ENCODE measurements around the gene IL2RA. TPM values are rescaled to one million over a fixed set of nuclear protein-coding genes. Genes with fewer than 3 reads are reported as not detected.

Gene IL2RA
- total and polyA plus RNA-seq, 2 donors (not counting 1 experiment from before 2014, with no cell fraction given) = 7.2 to 56.7 TPM

GRCh38 chr10:6059506-6059905 is 2.7 kb downstream of the IL2RA start:
- ATAC-seq (ENCODE audit: low read depth) (no peak), DNase-seq (no peak)
- ChIA-PET CTCF (interaction anchor here (1.5 kb wide), 1 partner anchor 27 kb away, joined by 7 read pairs; no protein-coding TSS in a partner anchor), POLR2A (no interaction called here)
- Histone ChIP-seq H3K4me3 (ENCODE audit: control extremely low read depth in 1 of 5, extremely low read depth in 1 of 5, insufficient read depth in 1 of 5, low read depth in 2 of 5, low read length in 4 of 5) (peak overlapping the region in 1 of 5 experiments; percentile 25), H4K20me1 (ENCODE audit: control insufficient read depth, insufficient read depth, low read length, poor library complexity, severe bottlenecking) (no peaks in the 10 kb centered on the region), H3K79me2 (ENCODE audit: control insufficient read depth, insufficient read depth, low read length) (peaks cover 10% of the 10 kb centered on the region), H3K9me3 (ENCODE audit: control extremely low read depth in 1 of 3, control insufficient read depth in 2 of 3, insufficient read depth in 1 of 3, low read length in 2 of 3) (no peaks in the 10 kb centered on the region), H3K27me3 (replicated peaks in 1 of 4; ENCODE audit: control extremely low read depth in 1 of 4, control insufficient read depth in 3 of 4, insufficient read depth in 4 of 4, low read length in 3 of 4) (no peaks in the 10 kb centered on the region), H3K36me3 (replicated peaks in 1 of 2; ENCODE audit: control extremely low read depth in 1 of 2, control insufficient read depth in 1 of 2, extremely low read depth in 1 of 2, insufficient read depth in 2 of 2, low read length in 1 of 2) (no peaks in the 10 kb centered on the region), H3K4me1 (ENCODE audit: control insufficient read depth in 2 of 2, insufficient read depth in 2 of 2, low read length in 2 of 2) (peaks cover 49 to 61% of the 10 kb centered on the region in 2 donors), H3K27ac (ENCODE audit: low read length in 2 of 2) (peak overlapping the region in 1 of 2 donors; percentile 43), H3K9ac (ENCODE audit: low read length) (no peak overlapping the region), H3K4me2 (replicated peaks; ENCODE audit: low read depth, low read length, poor library complexity, severe bottlenecking) (peak overlapping the region; percentile 36), H2AFZ (ENCODE audit: insufficient read depth, low read depth, low read length, poor library complexity, severe bottlenecking) (no peak overlapping the region)
- Mint-ChIP-seq H3K9me3 (ENCODE audit: insufficient read depth) (no peaks in the 10 kb centered on the region), H3K4me1 (peaks cover 70% of the 10 kb centered on the region), H3K27me3 (no peaks in the 10 kb centered on the region), H3K4me3 (peak overlapping the region; percentile 97), H3K27ac (peak overlapping the region; percentile 89)
- TF ChIP-seq CTCF (IDR thresholded peaks at IDR 0.05) = no peak
- no peak for TF ChIP-seq EZH2 (IDR thresholded peaks at IDR 0.05; ENCODE audit: borderline replicate concordance, insufficient read depth, low read depth, low read length, poor library complexity, severe bottlenecking)
- intact Hi-C loops (cut with micrococcal nuclease) = loop anchor here (10.0 kb wide), 1 partner anchor 245 kb away; the partner anchor contains the start of gene GDI2
- no CpG with 5 or more reads among the region's 2 CpGs for WGBS (ENCODE audit: insufficient coverage)

GRCh38 chr10:6058682-6059475 is 3.3 kb downstream of the IL2RA start:
- Histone ChIP-seq H3K9ac (ENCODE audit: low read length) (no peak overlapping the region), H3K27ac (ENCODE audit: low read length in 2 of 2) (peak overlapping the region in 1 of 2 donors; percentile 32), H3K27me3 (replicated peaks in 1 of 4; ENCODE audit: control extremely low read depth in 1 of 4, control insufficient read depth in 3 of 4, insufficient read depth in 4 of 4, low read length in 3 of 4) (no peaks in the 10 kb centered on the region), H3K4me2 (replicated peaks; ENCODE audit: low read depth, low read length, poor library complexity, severe bottlenecking) (peak overlapping the region; percentile 36), H3K4me3 (ENCODE audit: control extremely low read depth in 1 of 5, extremely low read depth in 1 of 5, insufficient read depth in 1 of 5, low read depth in 2 of 5, low read length in 4 of 5) (no peak overlapping the region), H3K4me1 (ENCODE audit: control insufficient read depth in 2 of 2, insufficient read depth in 2 of 2, low read length in 2 of 2) (peaks cover 55 to 67% of the 10 kb centered on the region in 2 donors), H3K36me3 (replicated peaks in 1 of 2; ENCODE audit: control extremely low read depth in 1 of 2, control insufficient read depth in 1 of 2, extremely low read depth in 1 of 2, insufficient read depth in 2 of 2, low read length in 1 of 2) (no peaks in the 10 kb centered on the region), H2AFZ (ENCODE audit: insufficient read depth, low read depth, low read length, poor library complexity, severe bottlenecking) (no peak overlapping the region), H3K79me2 (ENCODE audit: control insufficient read depth, insufficient read depth, low read length) (peaks cover 10% of the 10 kb centered on the region), H3K9me3 (ENCODE audit: control extremely low read depth in 1 of 3, control insufficient read depth in 2 of 3, insufficient read depth in 1 of 3, low read length in 2 of 3) (no peaks in the 10 kb centered on the region), H4K20me1 (ENCODE audit: control insufficient read depth, insufficient read depth, low read length, poor library complexity, severe bottlenecking) (no peaks in the 10 kb centered on the region)
- Mint-ChIP-seq H3K9me3 (ENCODE audit: insufficient read depth) (no peaks in the 10 kb centered on the region), H3K4me1 (peaks cover 75% of the 10 kb centered on the region), H3K4me3 (peak overlapping the region; percentile 97), H3K27me3 (no peaks in the 10 kb centered on the region), H3K27ac (peak overlapping the region; percentile 89)
- DNase-seq = no peak
- ChIA-PET POLR2A (interaction anchor here (1.1 kb wide), 1 partner anchor 9 kb away, joined by 3 read pairs; no protein-coding TSS in a partner anchor), CTCF (interaction anchor here (1.9 to 4.0 kb wide), 5 partner anchors 9 to 28 kb away, joined by 5 to 45 read pairs (median 8); no protein-coding TSS in a partner anchor)
- intact Hi-C loops (cut with micrococcal nuclease) = loop anchor here (10.0 kb wide), 1 partner anchor 244 kb away; the partner anchor contains the start of gene GDI2
- no peak for ATAC-seq (ENCODE audit: low read depth)
- 81% methylated on average over 2 of the region's 3 CpGs for WGBS (ENCODE audit: insufficient coverage)
- no peak for TF ChIP-seq EZH2 (IDR thresholded peaks at IDR 0.05; ENCODE audit: borderline replicate concordance, insufficient read depth, low read depth, low read length, poor library complexity, severe bottlenecking)
- no peak for TF ChIP-seq CTCF (IDR thresholded peaks at IDR 0.05)
